Left lobe of liver (tissue), 2 donors: ENCODE results near the gene DLGAP5. TPM values are rescaled to one million over a fixed set of nuclear protein-coding genes. Genes with fewer than 3 reads are reported as not detected.
A peak's percentile ranks its signal among the peaks of the same experiment; 100 is the strongest.

ENCODE experiments used
- ATAC-seq: fragments of 200-7000 bp; cut with Tn5 transposase; one replicate; pipeline ENCODE4 v1.9.1; 2020; ENCODE audit warnings: mild to moderate bottlenecking, moderate library complexity
- DNase-seq: peaks from one replicate; pipeline ENCODE4 v3.0.0-alpha.2; 2020; ENCODE audit warnings: low spot score
- total RNA-seq: library from RNA; stranded (reverse); gene quantifications from one replicate; pipeline ENCODE4 v1.2.1, GENCODE V29; 2021
- donor health status: DM: no; HTN: no; CAD: no; lungs with moderate emphysema.
- donor health status: DM: no; HTN: yes; CAD: no.

Gene DLGAP5
- total RNA-seq, 1 donor from 2014 or later = 0.33 TPM

GRCh38 chr14:55115861-55116245 is 75.5 kb downstream of the DLGAP5 start:
- DNase-seq = no peak
- ATAC-seq = no peak

- ATAC-seq (no peak), DNase-seq (no peak)
These were observed 75.9 kb downstream of the DLGAP5 start for GRCh38 chr14:55115460-55115859.

- DNase-seq (no peak), ATAC-seq (no peak)
These were observed 76.7 kb downstream of the DLGAP5 start for GRCh38 chr14:55114720-55115119.

- ATAC-seq (no peak), DNase-seq (no peak)
These were observed 80.2 kb downstream of the DLGAP5 start for GRCh38 chr14:55111122-55111708.

GRCh38 chr14:55109836-55110235 is 81.5 kb downstream of the DLGAP5 start:
- ATAC-seq (no peak), DNase-seq (no peak)

GRCh38 chr14:55107766-55108554 is 83.4 kb downstream of the DLGAP5 start:
- ATAC-seq (peak; percentile 83), DNase-seq (peak; percentile 57)

- no peak for DNase-seq
These were observed 85.4 kb downstream of the DLGAP5 start for GRCh38 chr14:55105991-55106390.

GRCh38 chr14:55103971-55104954 is 87.1 kb downstream of the DLGAP5 start:
- DNase-seq (no peak), ATAC-seq (no peak)

More at GRCh38 chr14:55105991-55106390, 85.4 kb downstream of the DLGAP5 start:
- no peak for ATAC-seq

- DNase-seq = no peak
- ATAC-seq = peak; percentile 8
These were observed 88.3 kb downstream of the DLGAP5 start for GRCh38 chr14:55103005-55103640.

- peak; percentile 78 for DNase-seq
- ATAC-seq = peak; percentile 98
These were observed 89.2 kb downstream of the DLGAP5 start for GRCh38 chr14:55102141-55102621.

- DNase-seq = no peak
- no peak for ATAC-seq
These were observed 89.7 kb downstream of the DLGAP5 start for GRCh38 chr14:55101698-55102097.

- ATAC-seq (no peak), DNase-seq (no peak)
These were observed 91.6 kb downstream of the DLGAP5 start for GRCh38 chr14:55099756-55100155.

GRCh38 chr14:55098561-55098898 is 92.9 kb downstream of the DLGAP5 start:
- DNase-seq (no peak), ATAC-seq (no peak)

Other genes with a start within 250 kb of the DLGAP5 start
- gene WDHD1, start 164.5 kb downstream of the DLGAP5 start, total RNA-seq = 1.3 TPM
- gene SOCS4, start 164.3 kb downstream of the DLGAP5 start, total RNA-seq = 4.5 TPM
- 25.5 TPM for gene MAPK1IP1L, start 139.9 kb downstream of the DLGAP5 start, total RNA-seq
- 3.9 TPM for gene LGALS3, start 62.3 kb downstream of the DLGAP5 start, total RNA-seq
- gene FBXO34, start 79.8 kb upstream of the DLGAP5 start, total RNA-seq = 5.8 TPM
- 4.1 TPM for gene ATG14, start 220.2 kb upstream of the DLGAP5 start, total RNA-seq
- gene TBPL2, start 249.0 kb upstream of the DLGAP5 start, total RNA-seq = not detected